ENCODE data around the gene PRR14L.
"Not testable (repeated sequence)": the region's sequence is repeated elsewhere in the genome, so short reads cannot be mapped to it uniquely, and the experiment has no call there.

The PRR14L gene

DNA sequence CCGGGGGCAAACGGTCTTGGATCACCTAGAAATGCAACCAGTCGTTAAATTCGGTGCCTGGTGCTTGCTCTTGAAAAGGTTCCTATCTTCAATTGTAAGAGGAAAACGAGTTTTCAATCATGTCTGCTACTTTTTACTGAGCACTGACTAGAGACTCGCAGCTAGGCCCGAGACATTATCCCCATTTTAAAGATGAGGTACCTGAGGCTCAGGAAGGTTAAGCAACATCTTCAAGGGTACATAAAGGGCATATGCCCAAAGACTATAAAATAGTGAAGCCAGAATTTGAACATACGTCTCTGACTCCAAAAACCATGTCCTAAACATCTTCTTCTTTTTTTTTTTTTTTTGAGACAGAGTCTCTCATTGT, 87.3 kb downstream of the PRR14L start:
- Histone ChIP-seq H3K36me3 (ENCODE audit: control insufficient read depth in 2 of 2, insufficient read depth in 2 of 2, low read length in 2 of 2) (peaks cover 0 to 3% of the 10 kb centered on the region in 2 donors), H3K27me3 (ENCODE audit: control insufficient read depth in 2 of 2, insufficient read depth in 2 of 2, low read length in 2 of 2) (no peaks in the 10 kb centered on the region), H3K27ac (ENCODE audit: low read depth in 2 of 2, low read length in 2 of 2) (peak overlapping the region; percentile 89 to 93), H3K4me1 (ENCODE audit: control insufficient read depth in 2 of 2, insufficient read depth in 2 of 2, low read length in 2 of 2) (peaks cover 12 to 17% of the 10 kb centered on the region in 2 donors), H3K4me3 (ENCODE audit: low read length in 2 of 2) (peak overlapping the region; percentile 88 to 97), H3K9ac (ENCODE audit: low read depth in 1 of 2, low read length in 2 of 2) (peak overlapping the region; percentile 78 to 82), H3K9me3 (ENCODE audit: control insufficient read depth in 2 of 2, low read length in 2 of 2) (no peaks in the 10 kb centered on the region)

DNA sequence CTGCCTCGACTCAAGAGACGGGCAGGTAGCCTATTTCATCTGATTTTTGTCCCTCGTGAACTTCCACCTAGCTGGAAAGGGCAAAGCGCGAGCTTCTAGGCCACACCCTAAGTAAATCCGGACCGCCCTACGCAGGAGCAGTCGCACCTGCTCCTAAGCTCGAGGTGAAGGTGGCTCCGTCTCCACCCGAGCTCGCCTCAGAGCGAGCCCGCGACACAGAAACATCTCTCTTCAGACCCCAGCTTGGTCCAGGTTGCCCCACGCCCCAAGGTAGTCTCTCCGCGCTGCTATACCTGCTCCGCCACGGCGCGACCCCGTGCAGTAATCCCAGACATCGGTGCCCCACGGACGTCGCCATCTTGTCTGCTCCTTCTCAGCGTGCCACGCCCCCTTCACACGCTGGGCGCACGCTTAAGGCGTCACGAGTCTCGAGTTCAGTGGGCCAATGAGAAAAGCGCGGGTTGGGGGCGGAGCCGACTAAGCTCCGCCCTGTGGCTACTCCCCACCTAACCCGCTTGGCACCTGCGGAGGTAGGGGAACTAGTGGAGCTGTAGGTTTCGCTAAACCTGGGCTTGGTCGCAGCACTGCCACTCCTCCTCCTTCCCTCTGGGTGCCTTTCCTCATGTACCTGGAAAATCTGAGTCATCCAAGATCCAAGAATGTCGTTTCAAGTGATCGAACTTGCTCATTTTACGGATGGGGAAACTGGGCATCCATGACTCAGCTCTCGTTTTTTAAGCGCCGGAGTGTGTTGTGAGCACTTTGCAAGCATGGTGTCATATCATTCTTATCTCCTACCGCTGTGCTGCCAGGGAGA, 87.9 kb downstream of the PRR14L start, which contains the start of gene PISD:
Gene PISD (minus strand): TSS at position 365 of the 817 bp plus-strand sequence. CDS start 7 bp downstream, at position 358.
- Histone ChIP-seq H3K9me3 (ENCODE audit: control insufficient read depth in 2 of 2, low read length in 2 of 2) (no peaks in the 10 kb centered on the region), H3K36me3 (ENCODE audit: control insufficient read depth in 2 of 2, insufficient read depth in 2 of 2, low read length in 2 of 2) (peaks cover 0 to 3% of the 10 kb centered on the region in 2 donors), H3K27me3 (ENCODE audit: control insufficient read depth in 2 of 2, insufficient read depth in 2 of 2, low read length in 2 of 2) (no peaks in the 10 kb centered on the region), H3K4me3 (ENCODE audit: low read length in 2 of 2) (peak within 1 kb of the TSS; percentile 88 to 97), H3K9ac (ENCODE audit: low read depth in 1 of 2, low read length in 2 of 2) (peak within 1 kb of the TSS; percentile 78 to 83), H3K27ac (ENCODE audit: low read depth in 2 of 2, low read length in 2 of 2) (peak within 1 kb of the TSS; percentile 89 to 93), H3K4me1 (ENCODE audit: control insufficient read depth in 2 of 2, insufficient read depth in 2 of 2, low read length in 2 of 2) (peaks cover 12 to 17% of the 10 kb centered on the region in 2 donors)

DNA sequence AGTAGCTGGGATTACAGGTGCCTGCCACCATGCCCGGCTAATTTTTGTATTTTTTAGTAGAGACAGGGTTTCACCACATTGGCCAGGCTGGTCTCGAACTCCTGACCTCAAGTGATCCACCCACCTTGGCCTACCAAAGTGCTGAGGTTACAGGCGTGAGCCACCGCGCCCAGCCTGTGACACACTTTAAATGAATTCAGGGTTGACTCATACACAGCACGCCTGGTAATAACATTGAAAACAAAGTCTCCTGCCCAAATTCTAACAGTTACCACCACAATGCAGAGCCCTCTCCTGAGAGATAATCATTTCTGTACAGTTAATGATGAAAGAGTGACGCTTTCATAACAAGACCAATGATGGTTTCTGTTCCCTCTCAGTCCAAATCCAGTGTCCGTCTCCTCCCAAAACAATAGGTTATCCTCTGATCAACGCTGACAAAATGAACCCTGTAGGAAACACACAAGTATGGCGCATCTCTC, 89.0 kb downstream of the PRR14L start:
- H3K27me3 ChIP-seq (ENCODE audit: control insufficient read depth in 2 of 2, insufficient read depth in 2 of 2, low read length in 2 of 2); H3K36me3 ChIP-seq (ENCODE audit: control insufficient read depth in 2 of 2, insufficient read depth in 2 of 2, low read length in 2 of 2); H3K9me3 ChIP-seq (ENCODE audit: control insufficient read depth in 2 of 2, low read length in 2 of 2): not testable (repeated sequence)
- peak overlapping the region; percentile 88 to 97 for H3K4me3 ChIP-seq (ENCODE audit: low read length in 2 of 2)
- peak overlapping the region; percentile 78 to 83 for H3K9ac ChIP-seq (ENCODE audit: low read depth in 1 of 2, low read length in 2 of 2)
- peaks cover 12 to 17% of the 10 kb centered on the region in 2 donors for H3K4me1 ChIP-seq (ENCODE audit: control insufficient read depth in 2 of 2, insufficient read depth in 2 of 2, low read length in 2 of 2)
- peak overlapping the region; percentile 89 to 93 for H3K27ac ChIP-seq (ENCODE audit: low read depth in 2 of 2, low read length in 2 of 2)

DNA sequence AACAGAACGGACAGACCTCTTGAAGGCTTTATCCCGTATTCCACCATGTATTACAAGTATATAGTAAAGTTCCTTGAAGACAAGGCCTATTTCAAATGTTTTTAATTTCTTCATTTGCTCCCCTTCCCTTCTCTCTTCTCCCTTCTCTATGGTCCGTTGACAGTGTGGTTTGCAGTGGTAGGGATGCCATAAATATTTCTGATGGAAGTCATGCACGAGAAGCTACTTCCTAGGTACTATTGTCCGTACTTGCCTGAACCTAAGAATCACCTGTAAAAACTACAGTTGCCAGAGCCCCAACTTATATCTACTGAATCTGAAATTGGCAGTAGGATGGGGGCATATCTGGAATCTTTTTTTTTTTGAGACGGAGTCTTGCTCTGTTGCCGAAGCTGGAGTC, 90.7 kb downstream of the PRR14L start:
- peaks cover 0 to 3% of the 10 kb centered on the region in 2 donors for H3K36me3 ChIP-seq (ENCODE audit: control insufficient read depth in 2 of 2, insufficient read depth in 2 of 2, low read length in 2 of 2)
- H3K4me3 ChIP-seq (ENCODE audit: low read length in 2 of 2) = no peak overlapping the region
- no peaks in the 10 kb centered on the region for H3K9me3 ChIP-seq (ENCODE audit: control insufficient read depth in 2 of 2, low read length in 2 of 2)
- no peaks in the 10 kb centered on the region for H3K27me3 ChIP-seq (ENCODE audit: control insufficient read depth in 2 of 2, insufficient read depth in 2 of 2, low read length in 2 of 2)
- H3K4me1 ChIP-seq (ENCODE audit: control insufficient read depth in 2 of 2, insufficient read depth in 2 of 2, low read length in 2 of 2) = peaks cover 12 to 14% of the 10 kb centered on the region in 2 donors
- H3K27ac ChIP-seq (ENCODE audit: low read depth in 2 of 2, low read length in 2 of 2) = no peak overlapping the region
- no peak overlapping the region for H3K9ac ChIP-seq (ENCODE audit: low read depth in 1 of 2, low read length in 2 of 2)

DNA sequence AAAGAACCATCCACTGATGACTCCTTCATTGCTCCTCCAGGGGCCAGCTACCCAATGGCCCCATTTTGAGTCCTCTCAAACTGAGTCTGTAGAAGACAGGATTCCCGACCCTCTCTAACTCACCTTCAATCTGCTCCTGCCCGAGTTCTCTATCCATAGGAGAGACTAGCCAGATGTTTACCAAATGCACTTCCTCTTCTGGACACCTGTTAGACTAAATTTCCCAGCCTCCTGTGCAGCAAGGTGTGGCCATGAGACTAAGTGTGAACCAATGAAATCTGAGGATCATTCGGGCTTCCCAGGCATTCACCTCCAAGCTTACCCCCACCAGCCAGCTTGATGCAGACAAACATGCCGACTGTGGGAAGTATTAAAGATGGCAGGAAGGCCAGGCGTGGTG, 95.5 kb downstream of the PRR14L start:
- no peak overlapping the region for H3K9ac ChIP-seq (ENCODE audit: low read depth in 1 of 2, low read length in 2 of 2)
- H3K4me1 ChIP-seq (ENCODE audit: control insufficient read depth in 2 of 2, insufficient read depth in 2 of 2, low read length in 2 of 2) = peaks cover 0 to 2% of the 10 kb centered on the region in 2 donors
- H3K4me3 ChIP-seq (ENCODE audit: low read length in 2 of 2) = no peak overlapping the region
- H3K36me3 ChIP-seq (ENCODE audit: control insufficient read depth in 2 of 2, insufficient read depth in 2 of 2, low read length in 2 of 2) = peaks cover 3 to 10% of the 10 kb centered on the region in 2 donors
- no peaks in the 10 kb centered on the region for H3K9me3 ChIP-seq (ENCODE audit: control insufficient read depth in 2 of 2, low read length in 2 of 2)
- no peaks in the 10 kb centered on the region for H3K27me3 ChIP-seq (ENCODE audit: control insufficient read depth in 2 of 2, insufficient read depth in 2 of 2, low read length in 2 of 2)
- no peak overlapping the region for H3K27ac ChIP-seq (ENCODE audit: low read depth in 2 of 2, low read length in 2 of 2)

DNA sequence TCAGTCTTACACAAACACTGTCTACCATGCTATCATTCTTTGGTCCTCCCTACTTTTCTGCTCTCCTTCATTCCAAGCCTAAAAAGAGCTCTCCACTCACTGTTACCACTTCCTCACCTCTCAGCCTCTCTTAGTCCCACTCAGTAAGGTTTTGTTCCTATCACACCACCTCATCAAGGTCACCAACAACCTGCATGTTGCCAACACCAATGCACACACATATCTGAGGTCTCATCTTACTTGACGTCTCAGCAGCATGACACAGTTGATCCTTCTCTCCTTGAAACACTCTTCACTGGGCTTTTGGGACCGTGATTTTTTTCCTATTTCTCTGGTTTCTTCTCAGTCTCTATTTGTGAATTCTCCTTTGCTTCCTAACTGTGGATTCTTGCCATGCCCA, 96.0 kb downstream of the PRR14L start:
- Histone ChIP-seq H3K36me3 (ENCODE audit: control insufficient read depth in 2 of 2, insufficient read depth in 2 of 2, low read length in 2 of 2) (peaks cover 4 to 10% of the 10 kb centered on the region in 2 donors), H3K4me1 (ENCODE audit: control insufficient read depth in 2 of 2, insufficient read depth in 2 of 2, low read length in 2 of 2) (peaks cover 0 to 2% of the 10 kb centered on the region in 2 donors), H3K27ac (ENCODE audit: low read depth in 2 of 2, low read length in 2 of 2) (no peak overlapping the region), H3K9ac (ENCODE audit: low read depth in 1 of 2, low read length in 2 of 2) (no peak overlapping the region), H3K27me3 (ENCODE audit: control insufficient read depth in 2 of 2, insufficient read depth in 2 of 2, low read length in 2 of 2) (no peaks in the 10 kb centered on the region), H3K4me3 (ENCODE audit: low read length in 2 of 2) (no peak overlapping the region), H3K9me3 (ENCODE audit: control insufficient read depth in 2 of 2, low read length in 2 of 2) (no peaks in the 10 kb centered on the region)

DNA sequence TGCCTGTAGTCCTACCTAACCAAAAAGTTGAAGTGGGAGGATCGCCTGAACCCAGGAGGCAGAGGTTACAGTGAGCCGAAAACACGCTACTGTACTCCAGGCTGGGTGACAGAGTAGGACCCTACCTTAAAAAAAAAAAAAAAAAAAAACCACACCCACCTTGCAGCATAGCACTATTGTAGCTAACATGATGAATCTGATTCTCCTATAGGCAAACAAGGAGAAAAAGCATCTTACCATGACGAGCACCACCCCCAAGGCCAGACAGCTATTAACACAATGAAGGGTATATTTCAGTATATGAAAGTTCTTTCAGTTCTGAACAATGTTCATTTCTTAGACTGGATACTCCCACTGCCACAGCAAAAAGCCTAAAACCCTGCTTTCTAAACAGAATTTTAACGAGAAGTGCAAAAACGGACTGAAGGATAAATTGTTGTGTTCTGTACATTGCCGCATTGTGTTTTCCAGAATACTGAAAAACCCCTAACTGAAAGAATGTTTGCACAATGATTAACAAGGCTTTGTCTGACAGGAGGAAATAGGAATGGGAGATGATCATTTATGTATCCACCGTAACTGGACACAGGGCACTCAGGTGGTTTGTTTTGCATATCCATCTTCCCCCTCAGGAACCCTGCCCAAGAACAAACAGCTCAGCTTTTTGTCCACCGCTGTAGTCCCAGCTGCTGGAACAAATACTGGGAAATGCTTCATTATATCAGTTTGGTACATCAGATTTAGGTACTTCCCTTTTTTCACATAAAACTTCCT, 96.8 kb downstream of the PRR14L start:
- Histone ChIP-seq H3K27me3 (ENCODE audit: control insufficient read depth in 2 of 2, insufficient read depth in 2 of 2, low read length in 2 of 2) (no peaks in the 10 kb centered on the region), H3K9me3 (ENCODE audit: control insufficient read depth in 2 of 2, low read length in 2 of 2) (no peaks in the 10 kb centered on the region), H3K4me1 (ENCODE audit: control insufficient read depth in 2 of 2, insufficient read depth in 2 of 2, low read length in 2 of 2) (peaks cover 0 to 2% of the 10 kb centered on the region in 2 donors), H3K27ac (ENCODE audit: low read depth in 2 of 2, low read length in 2 of 2) (no peak overlapping the region), H3K4me3 (ENCODE audit: low read length in 2 of 2) (no peak overlapping the region), H3K9ac (ENCODE audit: low read depth in 1 of 2, low read length in 2 of 2) (no peak overlapping the region), H3K36me3 (ENCODE audit: control insufficient read depth in 2 of 2, insufficient read depth in 2 of 2, low read length in 2 of 2) (peaks cover 8 to 9% of the 10 kb centered on the region in 2 donors)

DNA sequence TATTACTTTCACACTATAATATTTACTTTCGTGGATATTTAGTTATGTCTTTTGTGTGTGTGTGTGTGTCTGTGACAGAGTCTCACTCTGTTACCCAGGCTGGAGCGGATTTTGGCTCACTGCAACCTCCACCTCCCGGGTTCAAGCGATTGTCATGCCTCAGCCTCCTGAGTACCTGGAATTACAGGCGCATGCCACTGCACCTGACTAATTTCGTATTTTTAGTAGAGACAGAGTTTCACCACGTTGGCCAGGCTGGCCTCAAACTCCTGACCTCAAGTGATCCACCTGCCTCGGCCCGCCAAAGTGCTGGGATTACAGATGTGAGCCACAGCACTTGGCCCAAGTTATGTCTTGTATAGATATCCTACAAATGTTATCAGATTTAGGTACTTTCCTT, 97.8 kb downstream of the PRR14L start:
- Histone ChIP-seq H3K9me3 (ENCODE audit: control insufficient read depth in 2 of 2, low read length in 2 of 2) (no peaks in the 10 kb centered on the region), H3K4me3 (ENCODE audit: low read length in 2 of 2) (no peak overlapping the region), H3K27ac (ENCODE audit: low read depth in 2 of 2, low read length in 2 of 2) (no peak overlapping the region), H3K27me3 (ENCODE audit: control insufficient read depth in 2 of 2, insufficient read depth in 2 of 2, low read length in 2 of 2) (no peaks in the 10 kb centered on the region), H3K4me1 (ENCODE audit: control insufficient read depth in 2 of 2, insufficient read depth in 2 of 2, low read length in 2 of 2) (peaks cover 0 to 2% of the 10 kb centered on the region in 2 donors), H3K9ac (ENCODE audit: low read depth in 1 of 2, low read length in 2 of 2) (no peak overlapping the region), H3K36me3 (ENCODE audit: control insufficient read depth in 2 of 2, insufficient read depth in 2 of 2, low read length in 2 of 2) (peaks cover 8 to 15% of the 10 kb centered on the region in 2 donors)

DNA sequence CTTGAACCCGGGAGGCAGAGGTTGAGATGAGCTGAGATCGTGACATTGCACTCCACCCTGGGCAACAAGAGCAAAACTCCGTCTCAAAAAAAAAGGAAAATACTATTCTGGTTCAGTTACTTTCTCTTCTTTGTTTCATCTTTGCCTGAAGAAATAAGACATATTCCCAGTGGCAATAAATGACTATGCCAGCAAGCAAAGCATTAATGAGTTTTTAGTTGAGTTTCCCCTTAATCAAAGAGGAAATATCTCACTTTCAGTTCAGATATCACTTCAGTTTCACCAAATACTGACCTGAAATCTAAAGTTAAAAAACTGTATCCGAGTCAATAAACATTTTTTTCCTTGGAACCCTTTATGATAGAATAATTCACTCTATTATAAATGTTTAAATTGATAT, 98.3 kb downstream of the PRR14L start:
- Histone ChIP-seq H3K4me1 (ENCODE audit: control insufficient read depth in 2 of 2, insufficient read depth in 2 of 2, low read length in 2 of 2) (peaks cover 0 to 2% of the 10 kb centered on the region in 2 donors), H3K27ac (ENCODE audit: low read depth in 2 of 2, low read length in 2 of 2) (no peak overlapping the region), H3K27me3 (ENCODE audit: control insufficient read depth in 2 of 2, insufficient read depth in 2 of 2, low read length in 2 of 2) (no peaks in the 10 kb centered on the region), H3K9ac (ENCODE audit: low read depth in 1 of 2, low read length in 2 of 2) (no peak overlapping the region), H3K9me3 (ENCODE audit: control insufficient read depth in 2 of 2, low read length in 2 of 2) (no peaks in the 10 kb centered on the region), H3K36me3 (ENCODE audit: control insufficient read depth in 2 of 2, insufficient read depth in 2 of 2, low read length in 2 of 2) (peaks cover 8 to 17% of the 10 kb centered on the region in 2 donors), H3K4me3 (ENCODE audit: low read length in 2 of 2) (no peak overlapping the region)

DNA sequence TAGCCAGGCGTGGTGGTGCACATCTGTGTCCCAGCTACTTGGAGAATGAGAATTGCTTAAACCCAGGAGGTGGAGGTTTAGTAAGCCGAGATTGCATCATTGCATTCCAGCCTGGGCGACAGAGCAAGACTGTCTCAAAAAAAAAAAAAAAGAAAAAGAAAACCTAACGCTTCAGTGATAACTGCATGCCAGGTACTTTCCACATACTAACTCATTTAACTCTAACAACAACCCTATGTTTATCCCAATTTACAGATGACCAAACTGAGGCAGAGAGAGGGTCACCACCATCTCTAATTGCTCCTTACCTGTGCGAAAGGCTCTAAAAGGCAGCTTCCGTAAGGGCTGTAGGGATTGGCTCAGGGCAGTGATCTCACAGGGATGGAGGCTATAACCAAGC, 99.5 kb downstream of the PRR14L start:
- Histone ChIP-seq H3K9ac (ENCODE audit: low read depth in 1 of 2, low read length in 2 of 2) (no peak overlapping the region), H3K27ac (ENCODE audit: low read depth in 2 of 2, low read length in 2 of 2) (no peak overlapping the region), H3K4me1 (ENCODE audit: control insufficient read depth in 2 of 2, insufficient read depth in 2 of 2, low read length in 2 of 2) (peaks cover 0 to 2% of the 10 kb centered on the region in 2 donors)

More for the DNA sequence above, 99.5 kb downstream of the PRR14L start:
- no peaks in the 10 kb centered on the region for H3K9me3 ChIP-seq (ENCODE audit: control insufficient read depth in 2 of 2, low read length in 2 of 2)
- peaks cover 14 to 21% of the 10 kb centered on the region in 2 donors for H3K36me3 ChIP-seq (ENCODE audit: control insufficient read depth in 2 of 2, insufficient read depth in 2 of 2, low read length in 2 of 2)
- H3K27me3 ChIP-seq (ENCODE audit: control insufficient read depth in 2 of 2, insufficient read depth in 2 of 2, low read length in 2 of 2) = no peaks in the 10 kb centered on the region
- no peak overlapping the region for H3K4me3 ChIP-seq (ENCODE audit: low read length in 2 of 2)

Measured in mucosa of rectum (tissue), 2 donors.